ENCODE results near the gene ANO2.
"Not testable (repeated sequence)": the region's sequence is repeated elsewhere in the genome, so short reads cannot be mapped to it uniquely, and the experiment has no call there.

The ANO2 gene

DNA sequence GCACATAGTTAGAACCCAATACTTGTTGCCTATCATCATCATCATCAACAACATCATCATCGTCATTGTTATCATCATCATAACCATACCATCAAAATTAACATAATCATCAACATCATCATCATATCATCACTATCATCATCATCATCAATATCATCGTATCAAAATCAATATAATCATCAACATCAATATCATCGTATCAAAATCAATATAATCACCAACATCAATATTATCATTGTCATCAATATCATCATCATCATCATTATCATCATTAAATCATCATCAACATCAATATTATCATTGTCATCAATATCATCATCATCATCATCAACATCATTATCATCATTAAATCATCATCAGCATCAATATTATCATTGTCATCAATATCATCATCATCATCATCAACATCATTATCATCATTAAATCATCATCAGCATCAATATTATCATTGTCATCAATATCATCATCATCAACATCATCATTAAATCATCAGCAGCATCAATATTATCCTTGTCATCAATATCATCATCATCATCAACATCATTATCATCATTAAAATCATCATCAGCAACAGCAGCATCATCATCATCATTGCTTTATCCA is 286.6 kb downstream of the ANO2 start:
- DNase-seq: not testable (repeated sequence)

DNA sequence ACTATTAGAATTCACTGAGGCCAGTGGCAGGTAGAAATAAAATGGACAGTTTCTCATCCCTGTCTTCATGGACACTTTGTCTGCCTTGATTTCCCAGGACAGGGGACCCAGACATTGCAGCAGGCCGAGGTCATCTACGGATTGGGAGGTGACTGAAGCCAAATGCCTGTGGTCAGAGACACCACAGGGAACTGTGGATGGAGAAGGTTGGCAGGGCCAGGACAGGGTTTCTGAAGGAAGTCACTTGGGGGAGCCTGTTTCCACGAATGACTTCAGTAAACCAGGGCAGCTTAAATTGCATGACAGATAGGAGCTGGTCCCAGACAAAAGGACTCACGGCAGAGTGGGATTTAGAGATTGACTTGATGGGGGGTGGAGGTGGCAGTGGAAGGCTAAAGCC is 288.2 kb downstream of the ANO2 start:
- no peak for DNase-seq

DNA sequence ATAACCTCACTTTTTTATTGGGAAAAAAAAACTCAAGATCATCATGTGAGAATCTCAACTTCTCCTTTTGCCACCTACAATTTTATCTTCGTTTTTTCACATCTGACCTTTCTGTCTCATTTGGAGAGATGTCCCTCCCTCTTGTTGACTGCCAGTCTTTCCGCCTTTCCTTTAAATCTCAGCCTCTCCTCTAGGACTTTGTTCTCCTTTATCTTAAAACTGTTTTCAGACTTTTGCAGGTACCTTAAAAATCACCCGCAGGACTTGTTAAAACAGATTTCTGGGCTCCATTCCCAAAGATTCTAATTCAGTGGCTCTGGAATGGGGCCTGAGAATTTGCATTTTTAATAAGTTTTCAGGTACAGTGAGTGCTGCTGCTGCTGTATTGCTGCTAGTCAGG is 289.9 kb downstream of the ANO2 start:
- no peak for DNase-seq

DNA sequence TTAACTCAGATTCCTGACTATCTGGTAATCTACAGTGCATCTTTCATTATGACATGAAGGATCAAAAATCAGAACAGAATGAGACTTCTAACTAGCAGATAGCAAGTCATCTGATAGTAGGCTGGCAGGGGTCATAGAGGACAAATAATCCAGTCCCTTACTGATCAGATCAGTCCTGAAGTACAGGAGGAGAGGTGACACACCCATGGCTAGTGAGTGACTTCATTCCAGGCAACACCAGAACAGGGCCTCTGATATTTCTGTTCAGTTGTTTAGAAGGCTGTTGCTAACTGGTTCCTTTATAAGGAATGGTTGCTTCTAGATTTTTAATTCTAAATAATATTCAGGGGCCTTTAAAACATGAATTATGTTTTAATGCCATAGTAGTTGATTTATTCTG is 291.0 kb downstream of the ANO2 start:
- no peak for DNase-seq

DNA sequence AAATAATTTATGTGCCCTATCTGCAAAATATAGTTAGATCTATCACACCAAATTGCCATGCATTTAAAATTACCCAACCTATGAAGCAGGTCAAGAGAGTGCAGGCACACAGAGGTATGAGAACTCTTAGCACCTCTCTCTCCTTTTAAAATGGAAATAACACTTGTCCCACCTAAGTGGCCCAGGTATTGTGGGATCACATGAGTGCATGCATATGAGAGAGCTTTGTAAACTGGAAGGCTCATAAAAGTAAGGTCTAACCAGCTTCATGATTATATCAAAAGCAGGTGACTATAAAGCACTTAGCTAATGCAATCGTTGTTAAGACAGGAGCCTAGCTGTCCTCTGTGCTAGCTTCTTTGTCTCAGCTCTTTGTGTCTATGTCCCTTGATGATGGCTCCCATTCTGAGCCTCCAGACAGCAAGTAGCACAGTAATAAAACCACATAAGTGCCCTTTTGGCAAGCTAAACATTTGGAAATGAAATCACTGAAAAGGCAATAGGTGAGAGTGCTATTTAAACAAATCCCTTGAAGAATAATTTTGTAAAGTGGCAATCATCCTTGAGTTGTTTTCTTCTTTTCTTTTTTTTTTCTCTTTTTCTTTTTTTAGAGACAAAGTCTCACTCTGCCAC is 294.1 kb downstream of the ANO2 start:
- DNase-seq: no peak

DNA sequence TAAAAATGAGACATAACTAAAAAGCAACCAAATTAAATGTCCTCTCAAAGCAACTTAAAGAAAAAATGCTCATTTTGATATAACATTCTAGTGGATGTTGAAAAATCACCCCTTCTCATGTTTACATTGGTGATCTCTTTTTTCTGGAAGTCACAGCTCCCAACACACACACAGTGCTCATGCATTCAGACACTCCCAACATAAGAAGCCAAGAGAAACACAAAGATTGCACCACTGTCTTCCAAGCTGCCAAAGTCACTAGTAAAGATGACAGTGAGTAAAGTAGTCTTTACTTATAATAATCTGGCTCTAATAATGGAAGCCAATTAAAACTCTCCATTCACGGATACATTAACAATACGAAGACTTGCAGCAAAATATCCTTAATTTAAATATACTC is 294.8 kb downstream of the ANO2 start:
- DNase-seq: no peak

DNA sequence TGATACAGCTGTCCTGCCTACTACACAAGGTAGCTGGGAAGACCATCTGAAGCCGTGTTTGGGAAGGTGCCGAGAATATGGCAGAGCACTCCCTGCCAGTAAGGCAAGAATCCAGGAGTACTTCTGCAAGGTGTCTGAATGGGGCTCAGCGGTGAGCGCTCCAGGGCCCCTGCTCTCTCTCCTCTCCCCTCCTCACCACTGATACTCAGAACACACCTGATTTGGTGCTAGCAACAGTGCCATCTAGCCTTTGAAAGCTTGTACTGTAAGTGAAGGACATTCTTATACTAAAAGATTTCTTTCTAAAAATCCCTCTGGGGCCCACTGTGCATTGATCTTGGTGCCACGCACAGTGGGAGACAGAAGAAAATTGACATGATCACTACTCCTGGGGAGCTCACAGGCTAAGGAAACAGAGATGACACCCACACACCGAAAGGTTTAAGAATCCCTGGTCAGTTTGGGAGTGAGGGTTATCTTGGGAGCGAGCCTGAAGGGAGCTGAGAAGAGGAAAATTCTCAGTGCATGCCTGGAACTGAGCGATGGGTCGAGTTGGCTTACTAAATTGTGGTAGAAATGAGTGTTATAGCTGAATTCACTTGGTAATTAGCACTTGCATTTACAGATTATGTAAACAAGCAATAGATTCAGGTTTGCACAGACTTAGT is 296.2 kb downstream of the ANO2 start:
- DNase-seq: no peak

DNA sequence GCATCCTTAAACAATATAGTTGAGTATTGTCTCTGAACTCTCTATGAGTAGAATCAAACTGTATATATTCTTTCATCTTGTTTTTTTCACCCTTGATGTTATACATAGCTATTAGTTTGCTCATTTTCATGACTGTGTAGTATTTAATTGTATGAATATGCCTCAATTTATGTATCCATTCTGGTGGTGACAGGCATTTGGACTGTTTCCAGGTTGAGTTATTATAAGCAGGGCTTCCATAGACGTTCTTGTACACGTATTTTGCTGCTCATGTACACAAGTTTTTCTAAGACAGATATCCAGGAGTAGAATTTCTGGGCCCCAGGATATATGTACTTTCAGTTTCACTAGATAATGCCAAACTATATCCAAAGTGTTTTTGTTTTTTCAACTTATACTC is 301.8 kb downstream of the ANO2 start:
- no peak for DNase-seq

DNA sequence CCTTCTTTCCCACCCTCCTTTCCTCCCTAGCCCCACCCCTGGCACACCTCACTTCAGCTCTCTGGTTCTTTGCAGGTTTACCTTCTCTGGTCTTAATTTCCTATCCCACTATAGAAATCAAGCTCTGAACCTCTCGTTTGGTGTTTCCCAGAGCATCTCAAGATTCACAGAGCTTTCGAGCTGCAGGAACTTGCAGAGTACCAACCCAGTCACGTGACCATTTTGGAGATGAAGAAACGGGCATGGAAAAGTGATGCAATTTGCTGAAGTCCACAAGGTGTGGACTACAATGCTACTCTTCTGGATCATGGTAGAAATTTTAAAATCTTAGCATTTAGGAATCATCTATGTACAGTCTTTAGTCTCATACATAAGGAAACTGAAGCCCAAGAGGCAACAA is 307.4 kb downstream of the ANO2 start:
- DNase-seq: no peak

DNA sequence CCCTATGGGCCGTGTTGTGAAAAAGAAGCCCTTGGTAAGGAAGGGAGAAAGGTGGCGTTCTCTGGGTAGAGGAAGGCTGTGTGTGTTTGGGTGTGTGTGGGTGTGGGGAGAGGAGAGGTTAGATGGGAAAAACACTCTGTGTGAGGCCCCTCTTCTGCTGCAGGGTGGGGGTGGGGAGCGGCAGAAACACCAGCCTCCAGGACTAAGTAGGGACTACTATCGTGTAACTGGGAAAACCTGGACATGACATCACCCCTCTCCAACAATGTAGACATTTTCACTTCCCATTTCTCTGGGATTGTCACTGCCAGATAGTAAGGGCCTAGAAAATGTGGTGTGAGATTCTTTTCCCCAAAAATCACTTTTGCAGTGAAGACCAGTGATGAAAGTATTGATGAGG is 308.2 kb downstream of the ANO2 start:
- DNase-seq: no peak

DNA sequence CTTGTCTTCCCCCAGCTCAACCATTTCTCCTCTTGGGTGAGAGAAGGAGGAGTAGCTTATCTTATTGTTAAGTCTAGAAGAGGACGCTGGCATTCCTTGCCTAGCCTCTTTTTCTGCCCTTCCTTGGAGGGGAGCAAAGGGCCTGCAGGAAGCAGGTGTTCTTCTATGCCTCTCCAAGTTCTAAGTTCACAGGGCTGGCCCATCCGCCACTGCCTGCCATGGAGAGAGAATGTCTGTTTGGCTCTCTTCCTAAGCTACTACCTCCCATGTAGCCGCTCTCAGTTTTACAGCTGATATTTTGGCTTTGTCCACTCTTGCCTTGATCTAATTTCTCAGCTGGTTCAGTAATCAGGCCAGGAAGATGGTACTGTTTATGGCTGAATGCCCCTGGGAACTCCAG is 312.0 kb downstream of the ANO2 start:
- DNase-seq: no peak

DNA sequence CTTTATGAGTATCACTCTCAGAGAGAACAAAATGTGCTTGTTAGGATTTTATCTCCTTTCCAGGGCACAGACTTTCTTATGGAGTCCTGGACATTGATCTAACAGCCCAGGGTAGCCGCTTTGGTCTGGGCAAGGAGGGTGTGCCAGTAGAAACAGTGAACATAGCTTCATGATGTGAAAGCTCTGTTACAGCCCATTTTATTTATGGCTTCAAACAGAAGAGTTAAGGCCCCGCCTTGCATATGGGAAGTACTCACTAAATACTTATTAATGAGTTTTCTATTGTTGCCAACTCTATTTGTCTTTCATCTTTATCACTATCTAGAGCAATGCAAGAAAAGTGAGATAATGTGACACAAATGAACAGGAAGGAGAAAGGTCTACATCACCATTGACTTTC is 312.6 kb downstream of the ANO2 start:
- no peak for DNase-seq

DNA sequence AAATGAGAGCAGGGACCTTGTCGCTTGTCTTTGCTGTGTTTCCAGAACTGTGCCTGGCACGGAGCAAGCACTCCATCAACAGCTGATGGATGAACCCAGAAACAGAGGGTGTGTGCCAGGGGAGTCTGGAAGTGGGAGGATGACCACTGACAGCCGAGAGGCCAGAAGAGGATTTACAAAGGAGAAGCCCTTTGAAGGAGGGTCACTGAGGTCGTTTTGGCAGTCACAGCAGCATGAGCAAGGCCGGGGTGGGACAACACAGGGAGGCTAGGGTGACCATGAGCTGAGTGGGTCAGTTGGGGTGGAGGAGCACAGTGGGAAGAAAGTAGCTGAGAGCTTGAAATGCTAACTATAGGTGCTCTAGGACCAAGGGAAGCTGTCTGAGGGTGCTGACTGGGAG is 313.6 kb downstream of the ANO2 start:
- DNase-seq: no peak

DNA sequence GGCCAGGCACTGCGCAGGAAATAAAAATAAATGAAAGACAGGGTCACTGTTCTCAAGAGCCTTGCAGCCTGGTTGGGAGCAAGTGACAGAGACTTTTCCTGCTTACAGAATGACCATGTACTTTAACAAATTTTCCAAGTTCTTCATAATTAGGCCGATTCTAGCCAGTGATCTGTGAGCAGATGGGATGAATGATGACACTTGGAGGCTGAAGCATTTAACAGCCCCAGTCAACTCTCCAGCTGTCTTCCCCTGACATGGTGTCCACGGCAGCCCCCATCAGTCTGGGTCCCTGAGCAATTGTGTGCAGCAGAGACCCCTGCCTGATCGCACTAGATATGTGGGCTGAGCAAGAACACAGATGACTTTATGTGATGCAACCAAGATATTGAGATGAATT is 314.3 kb downstream of the ANO2 start:
- DNase-seq: no peak

DNA sequence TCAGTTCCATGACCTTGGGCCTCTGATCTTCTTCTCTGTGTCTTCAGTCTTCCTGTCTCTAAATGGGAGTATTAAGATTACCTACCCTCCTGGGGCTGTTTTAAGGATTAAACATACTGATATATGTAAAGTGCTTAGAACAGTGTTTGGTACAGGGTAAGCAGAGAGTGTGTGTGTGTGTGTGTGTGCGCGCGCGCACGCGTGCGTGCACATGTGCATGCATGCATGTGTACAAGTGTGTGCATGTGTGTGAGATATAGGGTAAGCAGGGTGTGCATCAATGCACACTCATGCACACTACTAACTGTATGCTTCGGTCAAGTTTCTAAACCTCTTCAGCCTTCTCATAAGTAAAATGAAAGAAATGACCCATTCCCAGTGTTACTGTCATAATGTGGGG is 316.6 kb downstream of the ANO2 start:
- no peak for DNase-seq

DNA sequence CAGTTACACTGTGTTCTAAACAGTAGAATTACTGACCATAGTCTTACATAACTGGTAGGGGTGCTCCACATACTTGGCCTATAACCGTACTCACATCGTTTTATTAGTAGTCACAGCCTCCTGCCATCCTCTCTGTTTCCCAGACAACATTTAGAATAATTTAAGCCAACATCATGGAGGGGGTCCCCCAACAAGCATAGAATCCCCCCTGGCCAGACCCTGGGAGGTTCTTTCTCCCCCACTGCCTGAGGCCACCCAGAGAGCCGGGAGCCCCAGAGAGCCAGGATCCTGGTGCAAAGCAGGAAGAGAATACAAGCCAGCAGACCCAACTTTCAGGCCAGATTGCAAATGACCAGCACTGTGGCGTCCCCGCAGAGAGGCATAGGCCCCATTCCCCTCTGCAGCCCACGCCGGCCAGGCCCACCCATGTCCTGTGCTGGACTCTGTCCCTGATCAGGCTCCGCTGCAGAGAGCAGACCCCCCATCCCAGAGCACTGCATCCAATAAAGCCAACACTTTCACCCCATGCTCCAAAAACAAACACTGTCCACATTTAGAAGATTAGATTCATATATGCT is 317.9 kb downstream of the ANO2 start:
- no peak for DNase-seq

DNA sequence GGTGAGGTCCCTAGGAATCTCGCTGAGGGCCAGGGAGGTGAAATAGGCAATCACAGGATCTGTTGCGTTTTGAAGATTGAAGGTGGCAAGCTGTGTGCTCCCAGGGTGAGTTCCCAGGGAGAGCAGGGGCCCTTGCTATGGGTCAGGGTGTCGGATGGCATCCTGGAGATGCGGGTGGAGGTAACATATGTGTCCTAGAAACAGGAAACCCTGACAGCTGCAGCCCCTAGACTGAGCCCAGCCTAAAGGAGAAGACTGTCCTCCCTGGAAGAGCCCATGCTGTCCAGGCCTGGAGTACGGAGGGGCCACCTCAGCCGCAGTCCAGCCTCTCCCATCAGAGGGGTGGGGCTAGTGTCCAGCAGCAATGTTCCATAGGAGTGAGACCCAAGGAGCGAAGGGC is 318.9 kb downstream of the ANO2 start:
- DNase-seq: no peak

DNA sequence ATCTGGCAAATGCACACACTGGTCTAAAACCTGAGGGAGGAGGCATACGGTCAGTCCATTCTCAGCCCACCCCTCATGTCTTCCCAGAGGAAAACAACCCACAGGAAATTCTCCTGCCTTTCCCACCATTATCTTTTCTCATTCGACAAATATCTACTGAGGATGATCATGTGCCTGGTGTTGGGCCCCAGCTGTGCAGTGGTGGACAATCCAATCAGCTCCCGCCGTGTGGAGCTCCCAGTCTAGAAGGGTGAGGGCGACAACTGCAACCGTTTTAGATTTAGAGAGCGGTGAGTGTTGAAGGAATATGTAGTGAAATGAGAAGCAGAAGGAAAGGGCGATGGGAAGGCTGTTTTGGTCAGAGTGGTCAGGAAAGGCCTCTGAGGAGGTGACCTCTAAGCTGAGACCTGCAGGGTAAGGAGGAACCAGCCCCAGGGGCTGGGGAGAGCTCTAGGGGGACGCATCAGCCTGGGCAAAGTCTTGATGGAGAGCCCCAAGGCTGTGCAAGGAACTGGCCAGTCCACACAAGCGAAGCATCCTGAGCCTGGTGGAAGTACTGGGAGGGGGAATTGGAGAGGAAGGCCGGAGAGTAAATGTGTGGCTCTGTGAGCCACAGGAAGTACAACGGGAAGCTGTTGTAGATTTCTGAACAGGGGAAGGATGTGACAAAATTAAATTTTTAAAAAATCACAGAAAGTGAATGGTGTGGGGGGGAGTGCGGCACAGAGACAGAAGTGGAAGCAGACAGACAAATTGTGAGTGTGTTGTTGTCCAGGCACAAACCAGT is 320.4 kb downstream of the ANO2 start:
- no peak for DNase-seq

DNA sequence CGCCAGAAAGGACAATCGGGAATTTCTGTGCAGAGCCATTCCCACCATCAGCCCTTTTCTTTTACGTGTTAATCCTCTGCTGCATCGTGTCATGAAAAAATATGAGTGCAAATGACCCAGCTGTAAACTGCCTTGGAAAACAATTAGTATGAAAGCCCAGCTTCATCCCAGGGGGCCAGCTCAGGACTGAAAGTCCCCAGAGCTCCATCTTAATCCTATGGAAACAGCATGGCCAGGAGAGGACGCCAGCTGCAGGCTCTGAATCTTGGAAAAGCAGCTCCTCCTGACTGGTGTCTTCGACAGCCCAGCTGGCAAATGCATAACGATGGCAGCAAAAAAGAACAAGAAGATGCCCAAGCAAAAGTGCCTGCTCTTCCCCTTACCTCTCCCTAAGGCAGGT is 321.6 kb downstream of the ANO2 start:
- no peak for DNase-seq

DNA sequence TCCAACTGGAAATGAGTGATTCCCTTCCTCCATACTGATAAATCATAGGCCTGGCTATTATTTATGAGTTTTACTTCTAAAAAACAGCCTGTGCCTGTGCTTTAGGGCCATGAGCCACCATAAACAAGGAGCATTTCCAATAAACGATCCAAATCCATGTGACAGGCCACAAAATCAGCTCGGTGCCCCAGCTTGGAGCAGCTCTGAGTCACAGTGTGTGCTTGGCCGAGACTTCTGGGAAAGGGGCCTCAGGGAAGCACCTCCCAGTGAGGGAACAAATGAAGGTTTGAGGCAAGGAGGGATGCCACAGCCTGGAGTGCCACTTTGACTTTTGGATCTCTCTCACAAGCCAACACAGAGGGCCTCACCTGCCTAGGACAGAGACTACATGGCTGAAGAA is 322.8 kb downstream of the ANO2 start:
- no peak for DNase-seq

DNA sequence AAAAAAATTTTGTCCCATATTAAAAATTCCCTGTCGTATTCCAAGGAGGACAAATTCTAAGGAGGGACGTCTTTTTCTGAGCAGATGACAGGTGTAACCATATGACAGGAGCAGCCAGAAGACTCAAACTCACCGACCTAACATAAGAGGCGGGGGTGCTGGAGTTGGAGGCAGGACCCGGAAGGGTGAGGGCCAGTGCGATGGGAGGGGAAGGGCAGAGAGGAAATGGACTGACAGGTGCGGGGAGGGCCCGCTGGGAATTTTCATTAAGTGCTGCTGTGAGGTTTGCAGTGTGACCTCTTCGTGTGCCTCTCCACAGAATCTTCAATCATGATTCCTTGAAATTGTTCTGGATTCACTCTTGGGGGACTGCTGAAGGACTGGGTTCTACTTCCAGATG is 323.7 kb downstream of the ANO2 start:
- no peak for DNase-seq

DNA sequence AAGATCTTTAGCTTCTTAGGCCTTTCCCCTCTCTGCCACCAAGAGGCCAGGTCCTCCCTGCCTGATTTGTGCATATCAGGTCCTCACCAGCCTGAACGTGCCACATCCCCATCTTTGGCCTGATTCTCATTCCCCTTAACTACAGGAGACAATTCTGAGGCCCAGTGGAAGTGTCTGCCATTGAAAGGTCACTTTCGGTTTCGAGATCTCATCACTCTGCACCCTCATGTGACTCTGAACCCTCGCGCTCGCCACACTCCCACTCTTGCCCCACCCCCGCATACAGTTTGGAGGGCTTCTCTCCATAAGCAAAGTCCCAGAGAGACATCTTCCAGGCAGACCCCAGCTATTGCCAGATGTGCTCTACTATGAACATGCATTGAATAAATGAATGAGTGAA is 324.2 kb downstream of the ANO2 start:
- no peak for DNase-seq

DNA sequence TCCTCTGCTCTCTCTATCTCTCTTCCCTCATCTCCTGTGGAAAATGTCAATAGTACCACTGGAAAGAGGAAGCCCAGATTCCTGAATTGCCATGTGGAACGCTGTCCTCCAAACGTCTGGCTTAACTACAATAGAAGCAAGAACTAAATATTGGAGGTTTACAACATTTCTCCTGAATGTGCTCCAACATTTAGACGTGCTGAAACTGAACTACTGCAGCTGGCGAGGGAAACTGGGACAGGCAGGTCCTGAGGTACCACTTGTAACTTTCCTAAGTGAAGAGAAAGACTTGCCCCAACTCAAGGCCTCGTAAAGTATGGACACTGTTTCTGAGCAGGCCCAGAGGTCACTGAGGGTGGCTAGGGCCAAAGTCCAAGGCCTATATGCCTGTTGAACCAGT is 325.4 kb downstream of the ANO2 start:
- no peak for DNase-seq

DNA sequence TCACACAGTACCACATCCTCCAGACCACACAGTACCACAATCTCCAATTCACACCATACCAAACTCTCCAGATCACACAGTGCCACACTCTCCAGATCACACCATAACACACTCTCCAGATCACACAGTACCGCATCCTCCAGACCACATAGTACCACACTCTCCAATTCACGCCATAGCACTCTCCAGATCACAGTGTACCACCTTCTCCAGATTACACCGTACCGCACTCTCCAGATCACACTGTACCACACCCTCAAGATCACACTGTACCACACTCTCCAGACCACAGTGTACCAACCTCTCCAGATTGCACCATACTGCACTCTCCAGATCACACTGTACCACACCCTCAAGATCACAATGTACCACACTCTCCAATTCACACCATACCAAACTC is 328.2 kb downstream of the ANO2 start:
- no peak for DNase-seq
